ENCODE measurements around the gene TRH.

- TF ChIP-seq, protein P1, sequence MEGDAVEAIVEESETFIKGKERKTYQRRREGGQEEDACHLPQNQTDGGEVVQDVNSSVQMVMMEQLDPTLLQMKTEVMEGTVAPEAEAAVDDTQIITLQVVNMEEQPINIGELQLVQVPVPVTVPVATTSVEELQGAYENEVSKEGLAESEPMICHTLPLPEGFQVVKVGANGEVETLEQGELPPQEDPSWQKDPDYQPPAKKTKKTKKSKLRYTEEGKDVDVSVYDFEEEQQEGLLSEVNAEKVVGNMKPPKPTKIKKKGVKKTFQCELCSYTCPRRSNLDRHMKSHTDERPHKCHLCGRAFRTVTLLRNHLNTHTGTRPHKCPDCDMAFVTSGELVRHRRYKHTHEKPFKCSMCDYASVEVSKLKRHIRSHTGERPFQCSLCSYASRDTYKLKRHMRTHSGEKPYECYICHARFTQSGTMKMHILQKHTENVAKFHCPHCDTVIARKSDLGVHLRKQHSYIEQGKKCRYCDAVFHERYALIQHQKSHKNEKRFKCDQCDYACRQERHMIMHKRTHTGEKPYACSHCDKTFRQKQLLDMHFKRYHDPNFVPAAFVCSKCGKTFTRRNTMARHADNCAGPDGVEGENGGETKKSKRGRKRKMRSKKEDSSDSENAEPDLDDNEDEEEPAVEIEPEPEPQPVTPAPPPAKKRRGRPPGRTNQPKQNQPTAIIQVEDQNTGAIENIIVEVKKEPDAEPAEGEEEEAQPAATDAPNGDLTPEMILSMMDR (IDR thresholded peaks at IDR 0.05) = no peak
- TF ChIP-seq POLR2A (IDR thresholded peaks at IDR 0.05) = no peak
Observed at GRCh38 chr3:129973853-129974563, 512 bp upstream of the TRH start.

Measured in ovary (tissue), 3 donors.